H1 (cell line): Measurements from ENCODE around the gene SLC5A11. TPM values are rescaled to one million over a fixed set of nuclear protein-coding genes. Genes with fewer than 3 reads are reported as not detected.

Experiments used
- CTCF ChIA-PET: fragments of 300-600 bp; sonication (Branson Sonifier 250); formaldehyde crosslinking; loops from one replicate; lab custom pipeline; 2021; ENCODE audit not compliant: partially characterized antibody; lab: Charles Lee
- POLR2A ChIA-PET: fragments of 300-600 bp; sonication (Branson Sonifier 250); formaldehyde crosslinking; loops from one replicate; lab custom pipeline; 2021; ENCODE audit warnings: inconsistent platforms; ENCODE audit not compliant: partially characterized antibody; lab: Charles Lee
- DNase-seq, 2 experiments: peaks; one replicate each; pipeline versions ENCODE4 v3.0.0 to v3.0.0-alpha.2; 2010 to 2022; ENCODE audit warnings: low spot score in 2 of 2, low read depth in 1 of 2, mixed read lengths in 1 of 2
- FAIRE-seq: peaks from 2 replicates; lab custom pipeline; 2011; peaks lifted over from hg19 to GRCh38; lab: Jason Lieb, UNC
- H2AFZ ChIP-seq: 2 replicates; pipeline ENCODE4 v1.8.1; 2012; ENCODE audit warnings: low read length, inconsistent platforms
- H2AK5ac ChIP-seq: 2 replicates; pipeline ENCODE4 v1.6.1; 2013; ENCODE audit warnings: low read depth, low read length
- H2BK120ac ChIP-seq: replicated peaks from 2 replicates; pipeline ENCODE3; 2013; ENCODE audit warnings: low read depth, low read length, inconsistent platforms
- H2BK12ac ChIP-seq: 2 replicates; pipeline ENCODE4 v1.6.1; 2013; ENCODE audit warnings: low read depth, low read length
- H2BK15ac ChIP-seq: 2 replicates; pipeline ENCODE4 v1.6.1; 2013; ENCODE audit warnings: low read length
- H2BK20ac ChIP-seq: 2 replicates; pipeline ENCODE4 v1.6.1; 2013; ENCODE audit warnings: low read length
- H2BK5ac ChIP-seq: 2 replicates; pipeline ENCODE4 v1.6.1; 2013; ENCODE audit warnings: low read depth, low read length
- H3K14ac ChIP-seq: 2 replicates; pipeline ENCODE4 v1.6.1; 2013; ENCODE audit warnings: inconsistent platforms; ENCODE audit not compliant: insufficient read length
- H3K18ac ChIP-seq: 2 replicates; pipeline ENCODE4 v1.6.1; 2013; ENCODE audit warnings: low read length; ENCODE audit errors: extremely low read depth
- H3K23ac ChIP-seq: 2 replicates; pipeline ENCODE4 v1.6.1; 2013; ENCODE audit warnings: inconsistent platforms; ENCODE audit not compliant: insufficient read length
- H3K23me2 ChIP-seq: 2 replicates; pipeline ENCODE4 v1.6.1; 2013; ENCODE audit warnings: low read depth, low read length
- H3K27ac ChIP-seq: 2 replicates; pipeline ENCODE4 v1.6.1; 2011; ENCODE audit warnings: low read depth, low read length, inconsistent platforms
- H3K27me3 ChIP-seq, 4 experiments: replicated peaks in 1 of 4; 1 replicate in 1 of 4; 2 replicates in 3 of 4; pipeline versions ENCODE4 v1.6.1 to v1.8.1; 2011 to 2013; ENCODE audit warnings: low read length in 3 of 4, mild to moderate bottlenecking in 3 of 4, inconsistent platforms in 2 of 4, mixed read lengths in 2 of 4, moderate library complexity in 1 of 4; ENCODE audit not compliant: control insufficient read depth in 3 of 4, insufficient read depth in 3 of 4; ENCODE audit errors: extremely low read depth in 1 of 4
- H3K36me3 ChIP-seq, 4 experiments: 2 replicates each; pipeline versions ENCODE4 v1.6.1 to v1.8.1; 2011 to 2013; ENCODE audit warnings: mild to moderate bottlenecking in 4 of 4, low read length in 3 of 4, moderate library complexity in 2 of 4, control low read depth in 1 of 4, inconsistent platforms in 1 of 4; ENCODE audit not compliant: insufficient read depth in 4 of 4, control insufficient read depth in 2 of 4
- H3K4ac ChIP-seq: replicated peaks from 2 replicates; pipeline ENCODE3; 2013; ENCODE audit warnings: low read length, low read depth, mixed read lengths, inconsistent platforms; ENCODE audit not compliant: insufficient read length
- H3K4me1 ChIP-seq, 4 experiments: replicated peaks in 1 of 4; 1 replicate in 1 of 4; 2 replicates in 3 of 4; pipeline versions ENCODE4 v1.6.1 to v1.8.1; 2011 to 2013; ENCODE audit warnings: low read length in 3 of 4, inconsistent platforms in 2 of 4, mixed read lengths in 1 of 4; ENCODE audit not compliant: insufficient read depth in 4 of 4, control insufficient read depth in 3 of 4
- H3K4me2 ChIP-seq, 2 experiments: 2 replicates each; pipeline versions ENCODE4 v1.6.1 to v1.8.1; 2011 to 2013; ENCODE audit warnings: low read depth in 2 of 2, low read length in 2 of 2, control low read depth in 1 of 2, inconsistent platforms in 1 of 2, mild to moderate bottlenecking in 1 of 2; ENCODE audit not compliant: insufficient read depth in 1 of 2
- H3K4me3 ChIP-seq, 4 experiments: fragments of 200-600, 300-600 bp in 1 of 4; sonication (generic), shearing (Covaris generic), sonication (Bioruptor Twin) in 1 of 4; 2 replicates each; pipeline versions ENCODE4 v1.5.1 to v1.8.1; 2011 to 2016; ENCODE audit warnings: low read length in 4 of 4, low read depth in 3 of 4, control low read depth in 2 of 4, inconsistent platforms in 2 of 4, mild to moderate bottlenecking in 2 of 4, mixed read lengths in 1 of 4, moderate library complexity in 1 of 4; ENCODE audit not compliant: insufficient read depth in 2 of 4; ENCODE audit errors: extremely low read depth in 1 of 4
- H3K56ac ChIP-seq: replicated peaks from 2 replicates; pipeline ENCODE3; 2013; ENCODE audit warnings: low read depth, mild to moderate bottlenecking, mixed read lengths, low read length, inconsistent platforms; ENCODE audit not compliant: insufficient read length
- H3K79me1 ChIP-seq: 2 replicates; pipeline ENCODE4 v1.6.1; 2013; ENCODE audit warnings: low read depth, low read length, control low read depth
- H3K79me2 ChIP-seq, 2 experiments: 2 replicates each; pipeline versions ENCODE4 v1.6.1 to v1.8.1; 2012 to 2013; ENCODE audit warnings: low read length in 2 of 2, mild to moderate bottlenecking in 2 of 2, inconsistent platforms in 1 of 2; ENCODE audit not compliant: insufficient read depth in 2 of 2, control insufficient read depth in 1 of 2
- H3K9ac ChIP-seq, 4 experiments: replicated peaks in 1 of 4; 1 replicate in 1 of 4; 2 replicates in 3 of 4; pipeline versions ENCODE4 v1.6.1 to v1.8.1; 2011 to 2013; ENCODE audit warnings: low read depth in 3 of 4, low read length in 3 of 4, control low read depth in 2 of 4, mild to moderate bottlenecking in 2 of 4, moderate library complexity in 2 of 4, inconsistent platforms in 1 of 4; ENCODE audit errors: extremely low read depth in 1 of 4
- H3K9me3 ChIP-seq, 2 experiments: 2 replicates each; pipeline versions ENCODE4 v1.6.1 to v1.8.1; 2012 to 2013; ENCODE audit warnings: mild to moderate bottlenecking in 2 of 2, moderate library complexity in 2 of 2, control low read depth in 1 of 2, inconsistent platforms in 1 of 2, low read depth in 1 of 2, low read length in 1 of 2, mixed read lengths in 1 of 2; ENCODE audit not compliant: insufficient read depth in 2 of 2
- H4K20me1 ChIP-seq, 2 experiments: replicated peaks in 1 of 2; 2 replicates each; pipeline versions ENCODE3 to v1.8.1; 2011 to 2013; ENCODE audit warnings: inconsistent platforms in 2 of 2, low read length in 2 of 2, mild to moderate bottlenecking in 1 of 2; ENCODE audit not compliant: insufficient read depth in 2 of 2, control insufficient read depth in 1 of 2
- H4K5ac ChIP-seq: 2 replicates; pipeline ENCODE4 v1.6.1; 2013; ENCODE audit warnings: low read length, low read depth, mixed read lengths, inconsistent platforms; ENCODE audit not compliant: insufficient read length
- H4K8ac ChIP-seq: 2 replicates; pipeline ENCODE4 v1.8.0; 2013; ENCODE audit warnings: mild to moderate bottlenecking, moderate library complexity, low read length, inconsistent platforms; ENCODE audit not compliant: insufficient read depth; ENCODE audit errors: extremely low read depth
- H4K91ac ChIP-seq: replicated peaks from 2 replicates; pipeline ENCODE3; 2013; ENCODE audit warnings: low read length, mixed read lengths, inconsistent platforms; ENCODE audit not compliant: insufficient read length
- E2F6 ChIP-seq: IDR thresholded peaks from 2 replicates; pipeline ENCODE4 v1.6.1; 2012; ENCODE audit warnings: inconsistent platforms
- SUZ12 ChIP-seq: fragments of 200-600 bp; sonication (generic); IDR thresholded peaks from 2 replicates; pipeline ENCODE4 v1.6.1; 2012; ENCODE audit warnings: mild to moderate bottlenecking, inconsistent platforms, low read length, moderate library complexity, mixed read lengths
- USF2 ChIP-seq: IDR thresholded peaks from 2 replicates; pipeline ENCODE4 v1.6.1; 2011; ENCODE audit warnings: low read length, improper control_type of control experiment
- WGBS, 2 experiments: shearing (Covaris generic) in 1 of 2; methylation state at CpG; one replicate each; pipeline versions ENCODE4 v1.1.6 to v1.1.7; 2013 to 2015; ENCODE audit warnings: low lambda C conversion rate in 2 of 2, mixed read lengths in 2 of 2, inconsistent platforms in 1 of 2, low coverage in 1 of 2, missing lambda C conversion rate in 1 of 2; ENCODE audit not compliant: insufficient replicate concordance in 2 of 2, insufficient coverage in 1 of 2, insufficient read length in 1 of 2; ENCODE audit errors: extremely low coverage in 1 of 2, missing lambda C conversion rate in 1 of 2; 5-methylcytosine and 5-hydroxymethylcytosine counted together
- polyA plus RNA-seq, 7 experiments: library from polyadenylated mRNA; depleted of rRNA in 3 of 7; stranded (reverse) in 5 of 7; unstranded in 2 of 7; fragments of >200 nt in 5 of 7; fragments of 200-250 nt in 2 of 7; gene quantifications; 1 replicate in 5 of 7; 2 replicates in 1 of 7; 4 replicates in 1 of 7; pipeline versions ENCODE4 v1.2.1 to v1.2.3, GENCODE V29; 2011 to 2013; ENCODE audit warnings: missing spikeins in 2 of 7, mixed read lengths in 2 of 7
- total RNA-seq: library from RNA; stranded (reverse); fragmentation: NEBNext Ultra II Directional; extraction: Animal tissue kit (Norgen Biotek cat#: 25700); gene quantifications from 2 replicates; pipeline ENCODE4 v1.2.1, GENCODE V29; 2021

The SLC5A11 gene
- total and polyA plus RNA-seq, 2 of the 8 experiments (the other 6 are each of a cell fraction or from before 2014, with no cell fraction given) = 0.26 to 0.59 TPM

- H3K36me3 ChIP-seq = peaks cover 8 to 38% (median 16%) of the 10 kb centered on the region in 4 experiments; a peak in 7 of 8 replicates
- FAIRE-seq = no peak
- no peak overlapping the region for H3K4ac ChIP-seq
- no peak overlapping the region for H3K27ac ChIP-seq
- CTCF ChIA-PET = no interaction called here
- H2BK15ac ChIP-seq = no peak overlapping the region
- no peaks in the 10 kb centered on the region for H3K79me2 ChIP-seq
- TF ChIP-seq SUZ12 = no peak
- no peak for TF ChIP-seq USF2
- no peak for TF ChIP-seq E2F6
- H3K23me2 ChIP-seq = no peaks in the 10 kb centered on the region
- H4K20me1 ChIP-seq = peaks cover 1 to 3% of the 10 kb centered on the region in 2 experiments
- H4K5ac ChIP-seq = no peak overlapping the region
- no peak overlapping the region for H3K56ac ChIP-seq
- H2AK5ac ChIP-seq = no peak overlapping the region
- H2BK12ac ChIP-seq = no peak overlapping the region
- no peak overlapping the region for H2BK5ac ChIP-seq
- no peak overlapping the region for H2BK20ac ChIP-seq
- no peaks in the 10 kb centered on the region for H3K4me1 ChIP-seq
- H3K4me3 ChIP-seq = no peak overlapping the region
- H3K18ac ChIP-seq = no peak overlapping the region
- no peaks in the 10 kb centered on the region for H3K27me3 ChIP-seq
- H4K8ac ChIP-seq = no peak overlapping the region
- no peak overlapping the region for H3K4me2 ChIP-seq
- DNase-seq = no peak
- H4K91ac ChIP-seq = no peak overlapping the region
- WGBS, 2 experiments = 93% methylated on average over 4 of the region's 4 CpGs; no CpG with 5 or more reads in 1 of the 2 experiments
- H3K9ac ChIP-seq = no peak overlapping the region
- H3K9me3 ChIP-seq = no peaks in the 10 kb centered on the region
- no peaks in the 10 kb centered on the region for H3K79me1 ChIP-seq
- H3K23ac ChIP-seq = no peak overlapping the region
- no peak overlapping the region for H2AFZ ChIP-seq
- H3K14ac ChIP-seq = no peak overlapping the region
- H2BK120ac ChIP-seq = no peak overlapping the region
- POLR2A ChIA-PET = interaction anchor here (0.6 kb wide), 1 partner anchor 30 kb away, joined by 5 read pairs; no protein-coding TSS in a partner anchor
These were observed 90.4 kb downstream of the SLC5A11 start for GRCh38 chr16:24936151-24936550.
